GM19025 (cell line): Measurements from ENCODE around the gene CHRM1.
A peak's percentile ranks its signal among the peaks of the same experiment; 100 is the strongest.
"Not testable (repeated sequence)": the region's sequence is repeated elsewhere in the genome, so short reads cannot be mapped to it uniquely, and the experiment has no call there.

Source experiments
- ATAC-seq: cut with Tn5 transposase; IDR thresholded peaks from one replicate; pipeline ENCODE4 v1.9.1; 2021; ENCODE audit warnings: mild to moderate bottlenecking, low read depth, moderate library complexity; ENCODE audit not compliant: unreplicated experiment

The CHRM1 gene

DNA sequence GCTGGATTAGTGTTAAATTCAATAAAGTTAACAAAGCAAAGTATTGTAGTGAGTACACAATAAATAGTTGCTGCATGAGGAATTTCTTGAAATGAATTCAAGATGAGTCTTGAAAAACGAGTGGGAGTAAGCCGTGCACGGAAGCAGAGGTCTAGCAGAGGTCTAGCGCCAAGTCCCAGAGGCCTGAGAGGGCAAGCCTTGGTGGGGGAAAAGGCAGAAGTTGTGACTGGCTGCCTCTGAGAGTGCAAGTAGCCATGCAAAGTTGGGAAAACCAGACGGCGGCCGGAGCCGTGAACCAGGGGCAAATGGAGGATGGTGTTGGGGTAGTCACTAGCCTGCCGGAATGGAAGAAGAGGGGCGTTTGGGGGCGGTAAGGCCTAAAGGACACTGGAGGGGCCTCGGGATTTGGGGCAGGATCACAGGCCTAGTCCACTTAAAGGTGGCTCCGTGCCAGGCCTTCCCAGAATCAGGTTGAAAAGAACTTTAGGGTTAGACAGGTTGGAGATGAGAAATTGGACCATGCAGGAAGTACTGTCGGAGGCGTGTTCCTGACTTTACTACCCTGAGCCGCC is 40.8 kb downstream of the CHRM1 start:
- ATAC-seq = peak; percentile 7

DNA sequence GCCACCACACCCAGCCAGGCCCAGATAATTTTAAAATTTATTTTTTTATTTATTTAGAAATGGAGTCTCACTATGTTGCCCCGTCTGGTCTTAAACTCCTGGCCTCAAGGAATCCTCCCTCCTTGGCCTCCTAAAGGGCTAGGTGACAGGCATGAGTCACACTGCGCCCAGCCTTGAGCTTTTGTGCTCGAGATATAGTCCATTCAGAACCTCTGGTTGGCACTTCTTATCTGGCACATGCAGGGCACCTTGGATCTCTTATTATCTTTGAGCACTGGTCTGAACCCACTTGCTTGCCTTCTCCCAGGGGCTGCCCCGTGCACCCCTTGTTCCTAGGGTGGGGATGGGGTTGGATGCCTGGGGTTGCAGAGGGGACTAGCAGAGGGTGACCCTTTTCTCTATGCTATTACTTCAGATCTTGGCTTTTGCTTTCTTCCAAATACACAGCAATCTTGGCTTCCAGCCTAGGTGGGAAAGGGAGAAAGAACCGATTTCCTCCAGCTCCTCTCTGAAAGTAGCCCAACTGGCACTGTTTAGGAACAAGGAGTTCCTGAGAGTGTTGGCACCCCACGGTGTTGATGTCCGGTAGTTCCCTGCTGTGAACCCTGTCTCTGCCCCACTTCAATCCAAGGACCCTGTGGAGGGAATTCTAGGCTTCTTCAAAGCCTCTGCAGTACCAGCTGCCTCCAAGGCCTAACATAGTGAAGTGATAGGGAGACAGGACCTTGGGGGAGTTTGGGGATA is 41.8 kb downstream of the CHRM1 start:
- ATAC-seq = no peak

DNA sequence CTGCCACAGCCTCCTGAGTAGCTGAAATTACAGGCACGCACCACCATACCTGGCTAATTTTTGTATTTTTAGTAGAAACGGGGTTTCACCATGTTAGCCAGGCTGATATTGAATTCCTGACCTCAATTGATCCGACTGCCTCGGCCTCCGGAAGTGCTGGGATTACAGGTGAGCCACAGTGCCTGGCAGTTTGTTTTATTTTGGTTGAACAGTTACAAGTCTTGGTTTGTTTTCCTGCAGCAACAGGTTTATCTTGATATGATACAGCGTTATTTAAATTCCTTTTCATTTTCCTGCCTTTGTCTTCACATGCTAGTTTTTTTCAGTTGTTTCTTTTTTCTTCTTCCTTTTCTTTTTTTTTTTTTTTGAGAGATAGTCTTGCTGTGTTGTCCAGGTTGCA is 44.5 kb downstream of the CHRM1 start:
- no peak for ATAC-seq

DNA sequence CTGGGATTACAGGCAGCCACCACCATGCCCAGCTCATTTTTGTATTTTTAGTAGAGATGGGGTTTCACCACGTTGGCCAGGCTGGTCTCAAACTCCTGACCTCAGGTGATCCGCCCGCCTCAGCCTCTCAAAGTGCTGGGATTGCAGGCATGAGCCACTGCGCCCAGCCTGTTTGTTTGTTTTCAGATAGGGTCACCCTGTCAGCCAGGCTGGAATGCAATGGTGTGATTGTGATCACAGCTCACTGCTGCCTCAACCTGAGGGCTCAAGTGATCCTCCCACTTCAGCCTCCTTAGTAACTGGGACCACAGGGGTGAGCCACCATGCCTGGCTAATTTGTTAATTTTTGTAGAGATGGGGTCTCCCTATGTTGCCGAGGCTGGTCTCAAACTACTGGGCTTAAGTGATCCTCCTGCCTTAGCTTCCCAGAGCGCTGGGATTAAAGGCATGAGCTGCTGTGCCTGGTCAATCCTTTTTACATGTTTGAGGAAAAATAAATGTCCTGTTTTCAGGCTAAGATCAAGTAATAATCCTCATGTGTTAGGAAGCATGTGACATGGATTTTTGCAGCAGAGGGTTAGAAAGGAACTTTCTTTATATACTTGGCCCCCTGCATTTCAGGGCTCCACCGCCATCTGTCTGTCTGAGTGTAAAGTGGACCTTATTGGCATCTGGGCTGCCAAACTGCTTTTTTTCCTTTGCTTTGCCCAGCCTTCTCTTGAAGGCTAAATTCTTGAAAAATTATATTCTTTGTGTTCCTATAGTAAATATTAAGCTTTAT is 45.3 kb downstream of the CHRM1 start:
- no peak for ATAC-seq

DNA sequence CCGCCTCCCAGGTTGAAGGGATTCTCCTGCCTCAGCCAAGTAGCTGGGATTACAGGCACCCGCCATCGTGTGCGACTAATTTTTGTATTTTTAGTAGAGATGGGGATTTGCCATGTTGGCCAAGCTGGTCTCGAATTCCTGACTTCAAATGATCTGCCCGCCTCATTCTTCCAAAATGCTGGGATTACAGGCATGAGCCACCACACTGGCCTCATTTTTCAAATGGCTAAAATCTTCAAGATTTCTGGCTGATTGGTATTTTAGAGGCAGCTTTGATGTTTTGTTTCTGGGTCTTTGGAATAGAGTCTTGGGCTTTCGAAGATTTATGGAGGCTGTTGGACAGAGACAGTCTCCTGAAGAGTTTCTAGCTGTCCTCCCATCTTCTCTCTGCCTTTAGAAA is 46.3 kb downstream of the CHRM1 start:
- no peak for ATAC-seq

DNA sequence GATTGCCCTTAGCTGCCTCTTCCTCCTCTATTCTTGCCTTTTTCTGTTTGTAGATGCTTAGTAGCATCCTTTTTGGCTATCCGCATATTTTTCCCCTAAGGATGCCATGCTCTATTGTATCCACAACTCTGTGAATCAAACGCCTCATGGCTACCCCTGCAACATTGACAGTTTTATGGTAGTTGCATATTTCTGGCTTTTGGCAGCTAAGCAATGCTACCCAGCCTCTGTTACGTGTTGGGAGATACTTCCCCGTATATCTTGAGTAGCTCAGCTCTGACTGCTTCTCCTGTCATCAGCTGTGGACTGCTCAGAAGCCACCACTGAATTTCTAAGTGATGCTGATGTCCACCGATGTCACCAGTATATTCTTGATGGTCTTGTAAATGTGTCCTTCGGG is 55.5 kb downstream of the CHRM1 start:
- no peak for ATAC-seq

DNA sequence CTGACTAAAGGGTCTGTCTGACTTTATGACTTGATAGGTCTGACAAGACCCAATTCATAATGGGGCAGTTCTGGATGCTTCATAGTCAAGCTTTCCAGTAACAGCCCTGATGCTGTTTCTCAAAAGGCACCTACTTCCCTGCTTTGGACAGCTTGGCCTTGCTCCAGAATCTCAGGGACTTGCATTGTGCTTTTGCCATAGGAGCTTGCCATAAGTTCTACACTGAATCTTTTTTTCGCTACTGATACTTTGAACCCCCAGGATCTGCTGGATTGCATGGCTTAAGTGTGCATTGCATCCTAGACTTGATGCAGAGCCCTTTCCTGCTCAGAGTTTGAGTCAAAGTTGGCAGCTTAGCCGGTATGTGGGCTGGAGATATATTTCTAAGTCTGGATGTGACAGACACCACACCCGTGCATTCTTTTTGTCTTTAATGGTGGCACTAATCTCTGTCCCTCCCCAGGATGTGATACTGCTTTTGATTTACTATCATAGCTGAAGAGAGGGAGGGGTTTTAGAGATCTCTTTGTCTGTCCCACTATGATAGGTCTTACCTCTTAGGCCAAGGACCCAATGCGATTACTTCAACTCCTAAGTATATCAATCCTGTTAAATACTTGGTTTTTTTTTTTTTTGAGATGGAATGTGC is 57.4 kb downstream of the CHRM1 start:
- ATAC-seq = no peak

DNA sequence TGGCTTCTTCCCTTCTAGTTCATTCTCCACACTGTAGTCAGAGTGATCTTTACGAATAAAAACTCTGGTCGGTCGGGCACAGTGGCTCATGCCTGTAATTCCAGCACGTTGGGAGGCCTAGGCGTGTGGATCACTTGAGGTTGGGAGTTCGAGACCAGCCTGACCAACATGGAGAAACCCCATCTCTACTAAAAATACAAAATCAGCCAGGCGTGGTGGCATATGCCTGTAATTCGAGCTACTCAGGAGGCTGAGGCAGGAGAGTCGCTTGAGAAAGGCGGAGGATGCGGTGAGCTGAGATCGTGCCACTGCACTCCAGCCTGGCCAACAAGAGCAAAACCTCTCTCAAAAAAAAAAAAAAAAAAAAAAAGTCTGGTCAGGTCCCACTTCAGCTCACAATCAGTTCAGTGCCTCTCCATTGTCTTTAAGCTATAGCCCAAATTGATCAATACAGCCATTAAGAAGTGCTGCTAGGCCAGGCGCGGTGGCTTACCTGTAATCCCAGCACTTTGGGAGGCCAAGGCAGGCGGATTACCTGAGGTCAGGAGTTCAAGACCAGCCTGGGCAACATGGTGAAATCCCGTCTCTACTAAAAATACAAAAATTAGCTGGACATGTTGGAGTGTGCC is 59.5 kb downstream of the CHRM1 start:
- not testable (repeated sequence) for ATAC-seq

DNA sequence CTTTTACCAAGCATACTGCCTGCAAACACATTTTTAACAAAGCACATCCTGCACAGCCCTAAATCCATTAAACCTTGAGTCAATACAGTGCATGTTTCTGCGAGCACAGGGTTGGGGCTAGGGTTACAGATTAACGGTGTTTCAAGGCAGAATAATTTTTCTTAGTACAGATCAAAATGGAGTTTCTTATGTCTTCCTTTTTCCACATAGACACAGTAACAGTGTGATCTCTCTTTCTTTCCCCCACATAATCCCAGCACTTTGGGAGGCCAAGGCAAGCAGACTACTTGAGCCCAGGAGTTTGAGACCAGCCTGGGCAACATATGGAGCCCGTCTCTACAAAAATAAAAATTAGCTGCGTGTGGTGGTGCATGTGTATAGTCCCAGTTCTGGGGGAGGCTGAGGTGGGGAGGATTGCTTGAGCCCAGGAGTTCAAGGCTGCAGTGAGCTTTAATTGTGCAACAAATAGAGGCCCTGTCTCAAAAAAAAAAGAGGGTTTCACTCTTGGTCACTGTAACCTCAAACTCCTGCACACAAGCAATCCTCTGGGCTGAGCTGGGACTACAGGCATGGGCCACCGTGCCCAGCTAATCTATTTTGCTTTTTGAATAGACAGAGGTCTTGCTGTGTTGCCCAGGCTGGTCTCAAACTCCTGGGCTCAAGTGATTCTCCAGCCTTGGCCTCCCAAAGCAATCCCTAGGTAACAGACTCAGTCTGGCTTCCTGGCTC is 60.2 kb downstream of the CHRM1 start:
- no peak for ATAC-seq

DNA sequence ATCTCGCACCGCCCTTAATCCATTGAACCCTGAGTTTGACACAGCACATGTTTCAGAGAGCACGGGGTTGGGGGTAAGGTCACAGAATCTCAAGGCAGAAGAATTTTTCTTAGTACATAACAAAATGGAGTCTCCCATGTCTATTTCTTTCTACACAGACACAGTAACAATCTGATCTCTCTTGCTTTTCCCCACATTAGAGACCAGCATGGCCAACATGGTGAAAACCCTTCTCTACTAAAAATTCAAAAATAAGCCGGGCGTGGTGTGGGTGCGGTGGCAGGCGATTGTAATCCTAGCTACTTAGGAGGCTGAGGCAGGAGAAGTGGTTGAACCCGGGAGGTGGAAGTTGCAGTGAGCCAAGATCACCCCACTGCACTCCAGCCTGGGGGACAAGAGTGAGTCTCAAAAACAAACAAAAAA is 61.9 kb downstream of the CHRM1 start:
- not testable (repeated sequence) for ATAC-seq
